Erythroblast (primary cell): ENCODE results near the gene YPEL4.

Experiments used
- GATA1 ChIP-seq: IDR thresholded peaks from 2 replicates; pipeline ENCODE4 v1.6.1; 2011; ENCODE audit warnings: low read depth, mild to moderate bottlenecking, control low read depth, low read length, moderate library complexity
- POLR2A ChIP-seq: IDR thresholded peaks from 2 replicates; pipeline ENCODE4 v1.6.1; 2011; ENCODE audit warnings: mild to moderate bottlenecking, low read length

GRCh38 chr11:57649826-57650738 is at the start of gene YPEL4:
- TF ChIP-seq POLR2A (peak; percentile 25), GATA1 (no peak)
